Measurements from ENCODE around the gene DGLUCY.

GRCh38 chr14:91264151-91265150 lies 150.6 kb downstream of the DGLUCY start:
- TF ChIP-seq CTCF (conservative IDR thresholded peaks at IDR 0.05; ENCODE audit: low read length) (no peak), EZH2phosphoT487 (IDR thresholded peaks at IDR 0.05; ENCODE audit: borderline replicate concordance) (no peak)
